Rectal smooth muscle tissue (tissue), 1 donor: ENCODE measurements around the gene PRKD1.
A peak's percentile ranks its signal among the peaks of the same experiment; 100 is the strongest.
"Not testable (repeated sequence)": the region's sequence is repeated elsewhere in the genome, so short reads cannot be mapped to it uniquely, and the experiment has no call there.

Experiments used
- H3K27ac ChIP-seq: one replicate; pipeline ENCODE4 v1.7.0; 2013; ENCODE audit warnings: low read depth, low read length, inconsistent platforms
- H3K27me3 ChIP-seq: one replicate; pipeline ENCODE4 v1.7.0; 2013; ENCODE audit warnings: low read length; ENCODE audit not compliant: control insufficient read depth, insufficient read depth
- H3K36me3 ChIP-seq: one replicate; pipeline ENCODE4 v1.7.0; 2013; ENCODE audit warnings: low read length; ENCODE audit not compliant: control insufficient read depth, insufficient read depth
- H3K4me1 ChIP-seq: one replicate; pipeline ENCODE4 v1.7.0; 2013; ENCODE audit warnings: low read length; ENCODE audit not compliant: control insufficient read depth, insufficient read depth
- H3K4me3 ChIP-seq: one replicate; pipeline ENCODE4 v1.7.0; 2013; ENCODE audit warnings: low read length
- H3K9ac ChIP-seq: one replicate; pipeline ENCODE4 v1.7.0; 2013; ENCODE audit warnings: low read length

PRKD1 gene

DNA sequence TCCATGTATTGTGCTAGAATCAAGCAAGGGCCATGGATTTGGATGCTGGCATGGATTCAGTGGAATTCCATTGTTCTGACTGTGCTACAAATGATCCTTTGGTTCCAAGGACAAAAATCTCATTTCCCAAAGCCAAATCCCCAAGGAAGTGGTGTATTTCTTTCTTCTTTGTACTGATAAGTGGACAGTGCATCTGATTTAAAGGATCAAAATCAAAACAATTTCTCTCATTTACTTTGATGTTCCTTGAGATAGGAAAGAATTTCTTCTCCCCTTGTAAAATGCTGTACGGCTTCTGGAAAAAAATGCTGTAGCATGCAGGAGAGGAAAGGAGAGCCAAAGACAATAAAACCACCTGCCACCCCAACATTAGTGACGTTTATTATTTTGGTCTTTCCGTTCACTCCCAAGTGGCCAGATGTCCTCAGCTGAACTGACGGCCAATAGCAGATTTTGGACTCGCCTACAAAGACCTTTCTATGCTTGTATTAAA is 185.7 kb downstream of the PRKD1 start:
- H3K27me3 ChIP-seq: no peaks in the 10 kb centered on the region
- H3K4me1 ChIP-seq: peaks cover 24% of the 10 kb centered on the region
- H3K4me3 ChIP-seq: no peak overlapping the region
- H3K36me3 ChIP-seq: no peaks in the 10 kb centered on the region
- H3K27ac ChIP-seq: peak overlapping the region; percentile 57
- H3K9ac ChIP-seq: no peak overlapping the region

DNA sequence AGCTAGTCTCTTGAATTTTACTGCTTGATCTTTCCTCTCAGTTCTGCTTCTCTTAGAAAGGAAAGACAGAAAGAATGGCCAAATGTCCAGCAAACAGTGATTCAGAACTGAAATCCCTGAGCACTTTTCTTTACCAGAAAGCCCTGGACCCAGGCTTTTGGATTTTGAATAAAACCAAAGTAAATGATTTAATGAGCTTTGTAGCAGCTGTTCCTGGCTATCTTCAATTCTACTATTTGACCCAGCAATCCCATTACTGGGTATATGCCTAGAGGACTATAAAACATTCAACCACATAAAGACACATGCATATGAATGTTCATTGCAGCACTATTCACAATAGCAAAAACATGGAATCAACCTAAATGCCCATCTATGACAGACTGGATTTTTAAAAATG is 187.2 kb downstream of the PRKD1 start:
- peaks cover 26% of the 10 kb centered on the region for H3K4me1 ChIP-seq
- no peak overlapping the region for H3K27ac ChIP-seq
- no peak overlapping the region for H3K4me3 ChIP-seq
- H3K9ac ChIP-seq: no peak overlapping the region
- no peaks in the 10 kb centered on the region for H3K36me3 ChIP-seq
- H3K27me3 ChIP-seq: no peaks in the 10 kb centered on the region

DNA sequence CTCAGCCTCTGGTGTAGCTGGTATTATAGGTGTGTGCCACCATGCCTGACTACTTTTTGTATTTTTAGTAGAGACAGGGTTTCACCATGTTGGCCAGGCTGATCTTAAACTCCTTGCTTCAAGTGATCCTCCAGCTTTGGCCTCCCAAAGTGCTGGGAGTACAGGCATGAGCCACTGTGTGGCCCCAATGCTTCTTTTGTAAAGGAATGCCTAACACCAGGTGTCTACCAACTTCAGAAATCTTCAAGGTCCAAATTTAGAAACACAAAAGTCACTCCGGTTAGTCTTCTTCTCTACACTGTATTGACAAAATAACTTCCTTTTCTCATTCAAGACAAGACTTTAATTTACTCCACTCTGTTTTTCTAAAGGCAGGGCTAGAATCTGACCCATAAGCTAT is 188.7 kb downstream of the PRKD1 start:
- H3K27me3 ChIP-seq: no peaks in the 10 kb centered on the region
- no peak overlapping the region for H3K4me3 ChIP-seq
- H3K4me1 ChIP-seq: peaks cover 25% of the 10 kb centered on the region
- no peak overlapping the region for H3K27ac ChIP-seq
- H3K9ac ChIP-seq: no peak overlapping the region
- H3K36me3 ChIP-seq: no peaks in the 10 kb centered on the region

DNA sequence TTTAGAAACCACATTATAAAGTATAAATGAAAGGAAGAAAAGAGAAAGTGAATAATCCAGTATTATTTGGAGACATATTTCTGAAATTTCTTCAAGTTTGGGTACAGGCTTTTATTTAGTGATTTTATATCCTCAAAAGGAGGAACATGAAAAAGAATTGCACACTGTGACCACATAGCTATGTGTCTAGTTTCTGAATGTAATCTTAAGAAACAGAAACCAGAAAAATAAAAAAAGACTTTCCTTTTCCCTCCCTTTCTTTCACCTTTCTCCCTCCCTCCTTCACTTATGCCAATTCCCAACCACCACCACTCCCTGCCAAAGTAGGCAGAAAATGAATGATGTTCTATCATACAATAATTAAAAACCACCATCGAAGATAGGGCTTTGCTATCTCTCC is 189.6 kb downstream of the PRKD1 start:
- H3K4me1 ChIP-seq: peaks cover 19% of the 10 kb centered on the region
- H3K27ac ChIP-seq: no peak overlapping the region
- H3K36me3 ChIP-seq: no peaks in the 10 kb centered on the region
- no peaks in the 10 kb centered on the region for H3K27me3 ChIP-seq
- H3K9ac ChIP-seq: no peak overlapping the region
- H3K4me3 ChIP-seq: no peak overlapping the region

DNA sequence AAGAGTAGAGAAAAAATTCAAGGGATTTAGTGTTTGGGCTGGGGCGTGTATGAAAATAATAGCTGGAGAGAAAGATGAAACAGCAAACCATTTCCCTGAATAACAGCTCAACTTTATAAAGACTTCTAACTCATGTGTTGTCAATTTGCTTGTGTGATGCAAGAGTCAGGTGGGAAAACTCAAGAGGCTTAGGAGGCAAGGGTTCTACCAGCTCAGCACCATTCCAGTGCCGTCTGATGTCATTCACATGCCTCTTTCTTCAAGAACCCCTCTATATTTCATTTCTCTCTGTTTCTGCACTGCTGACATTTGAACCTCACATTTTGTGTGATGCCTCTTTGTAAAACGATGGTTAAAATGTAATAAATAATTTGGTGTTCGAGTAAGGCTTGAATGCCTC is 192.2 kb downstream of the PRKD1 start:
- Histone ChIP-seq H3K27me3 (no peaks in the 10 kb centered on the region), H3K4me3 (no peak overlapping the region), H3K9ac (no peak overlapping the region), H3K36me3 (no peaks in the 10 kb centered on the region), H3K27ac (no peak overlapping the region), H3K4me1 (peaks cover 3% of the 10 kb centered on the region)

DNA sequence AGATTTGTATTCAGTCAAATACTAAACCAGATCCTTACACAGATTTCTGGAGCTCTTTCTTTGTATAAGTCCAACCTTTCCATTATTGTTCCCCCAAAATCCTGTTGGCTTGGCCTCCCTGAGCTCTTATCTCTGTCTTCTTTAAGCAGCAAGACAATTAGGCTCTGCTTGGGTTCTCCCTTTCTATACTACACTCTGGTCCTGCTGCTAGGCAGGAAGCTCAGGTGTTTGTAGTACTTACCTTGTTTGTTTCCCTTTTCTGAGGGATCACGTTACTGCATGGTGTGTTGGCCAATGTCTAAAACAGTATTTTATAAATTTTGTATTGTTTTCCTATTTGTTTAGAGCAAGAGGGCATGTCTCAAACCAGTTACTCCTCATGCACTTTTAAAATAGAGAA is 192.9 kb downstream of the PRKD1 start:
- Histone ChIP-seq H3K27me3 (no peaks in the 10 kb centered on the region), H3K4me1 (peaks cover 3% of the 10 kb centered on the region), H3K27ac (no peak overlapping the region), H3K4me3 (no peak overlapping the region), H3K36me3 (no peaks in the 10 kb centered on the region), H3K9ac (no peak overlapping the region)

DNA sequence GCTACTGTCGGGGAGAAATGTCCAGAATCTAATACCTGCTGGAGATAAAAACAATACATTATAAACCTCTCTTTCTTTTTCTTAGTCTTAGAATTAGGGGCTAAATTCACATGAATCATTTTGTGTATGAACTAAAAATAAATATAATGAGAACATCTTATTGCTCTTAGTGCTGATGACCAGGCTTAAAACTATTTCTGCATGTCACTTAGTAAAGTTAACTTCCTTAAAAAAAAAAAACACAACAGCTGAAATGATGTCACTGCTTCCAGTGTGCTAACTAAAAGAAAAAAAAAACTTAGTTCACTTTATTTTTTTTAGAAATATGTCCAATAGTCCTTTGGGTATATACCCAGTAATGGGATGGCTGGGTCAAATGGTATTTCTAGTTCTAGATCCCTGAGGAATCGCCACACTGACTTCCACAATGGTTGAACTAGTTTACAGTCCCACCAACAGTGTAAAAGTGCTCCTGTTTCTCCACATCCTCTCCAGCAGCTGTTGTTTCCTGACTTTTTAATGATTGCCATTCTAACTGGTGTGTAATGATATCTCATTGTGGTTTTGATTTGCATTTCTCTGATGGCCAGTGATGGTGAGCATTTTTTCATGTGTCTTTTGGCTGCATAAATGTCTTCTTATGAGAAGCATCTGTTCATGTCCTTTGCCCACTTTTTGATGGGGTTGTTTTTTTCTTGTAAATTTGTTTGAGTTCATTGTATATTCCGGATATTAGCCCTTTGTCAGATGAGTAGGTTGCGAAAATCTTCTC is 200.9 kb downstream of the PRKD1 start:
- H3K27me3 ChIP-seq: not testable (repeated sequence)

DNA sequence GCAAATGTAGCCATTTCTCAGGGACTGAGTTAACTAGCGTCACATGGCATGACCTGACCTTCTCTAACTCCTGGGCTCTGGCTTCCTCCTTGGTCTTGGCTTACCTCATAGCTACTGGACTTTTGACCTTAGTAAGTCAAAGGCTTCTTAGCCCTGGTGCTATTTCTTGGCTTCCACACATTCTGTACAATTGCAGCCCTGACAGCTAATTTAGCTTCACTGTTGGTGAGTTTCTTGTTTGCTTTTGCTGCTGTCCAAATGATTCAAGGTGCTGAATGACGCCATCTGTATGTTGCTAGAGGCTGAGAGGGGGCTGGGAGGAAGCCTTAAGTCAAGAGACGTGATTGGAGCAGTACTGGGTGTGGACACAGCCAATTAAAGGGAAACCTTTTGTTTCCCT is 202.7 kb downstream of the PRKD1 start:
- Histone ChIP-seq H3K36me3 (no peaks in the 10 kb centered on the region), H3K4me1 (peaks cover 12% of the 10 kb centered on the region), H3K4me3 (no peak overlapping the region), H3K9ac (no peak overlapping the region), H3K27ac (no peak overlapping the region), H3K27me3 (no peaks in the 10 kb centered on the region)

More for the DNA sequence above, 200.9 kb downstream of the PRKD1 start:
- H3K36me3 ChIP-seq, H3K4me3 ChIP-seq, H3K9ac ChIP-seq, H3K27ac ChIP-seq: not testable (repeated sequence)
- H3K4me1 ChIP-seq: peaks cover 12% of the 10 kb centered on the region

DNA sequence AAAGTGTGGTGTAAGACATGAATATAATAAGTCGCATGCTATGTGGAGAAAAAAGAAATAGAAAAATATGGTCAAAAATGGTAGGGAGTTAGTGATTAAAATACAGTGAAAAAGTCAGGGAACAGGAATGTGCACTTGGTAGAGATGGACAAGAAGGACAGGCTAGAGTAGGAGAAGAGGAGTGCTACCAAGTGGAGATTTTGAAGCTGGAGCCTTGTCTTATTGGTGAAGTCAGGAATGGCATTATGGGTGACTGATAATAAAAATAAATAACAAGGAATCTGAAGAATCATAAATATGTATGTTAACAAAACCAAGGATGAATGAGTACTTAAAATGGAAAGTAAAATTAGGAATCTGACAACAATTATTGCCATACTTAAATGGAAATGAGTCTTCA is 204.8 kb downstream of the PRKD1 start:
- Histone ChIP-seq H3K36me3 (no peaks in the 10 kb centered on the region), H3K27ac (no peak overlapping the region), H3K4me1 (peaks cover 12% of the 10 kb centered on the region), H3K27me3 (no peaks in the 10 kb centered on the region), H3K9ac (no peak overlapping the region), H3K4me3 (no peak overlapping the region)

DNA sequence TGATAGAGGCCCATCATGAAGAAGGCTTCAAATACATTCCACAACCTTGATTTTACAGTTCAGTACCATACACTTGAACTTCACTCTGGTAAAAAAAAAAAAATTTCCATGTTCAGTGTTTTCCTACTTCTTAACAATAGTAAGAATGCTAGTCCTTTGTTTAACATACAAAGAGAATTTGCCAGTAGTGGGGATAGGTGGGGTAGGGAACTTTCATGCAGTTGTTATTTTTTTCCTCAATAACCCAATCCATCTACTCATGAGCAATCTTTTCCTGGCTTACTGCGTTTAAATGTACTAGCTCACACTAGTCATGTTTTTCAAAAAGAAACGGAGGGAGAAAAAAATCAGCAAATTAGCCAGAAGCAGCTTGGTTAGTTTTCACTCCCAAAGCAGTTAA is 206.1 kb downstream of the PRKD1 start:
- no peak overlapping the region for H3K9ac ChIP-seq
- H3K4me3 ChIP-seq: no peak overlapping the region
- no peaks in the 10 kb centered on the region for H3K27me3 ChIP-seq
- no peaks in the 10 kb centered on the region for H3K36me3 ChIP-seq
- no peak overlapping the region for H3K27ac ChIP-seq
- peaks cover 12% of the 10 kb centered on the region for H3K4me1 ChIP-seq

DNA sequence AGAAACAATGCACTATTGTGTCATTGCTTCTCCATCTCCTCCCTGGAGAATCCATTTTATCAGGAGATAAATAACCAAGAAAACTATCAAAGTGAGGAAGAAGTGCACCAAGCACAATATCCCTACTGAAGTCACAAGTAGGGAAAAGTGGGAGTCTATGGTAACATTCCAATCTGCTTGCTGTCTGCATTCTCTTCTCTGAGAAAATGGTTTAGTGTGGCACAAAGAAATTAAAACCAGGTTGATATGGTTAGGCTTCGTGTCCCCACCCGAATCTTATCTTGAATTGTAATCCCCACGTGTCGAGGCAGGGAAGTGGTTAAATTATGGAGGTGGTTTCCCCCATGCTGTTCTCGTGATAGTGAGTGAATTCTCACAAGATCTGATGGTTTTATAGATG is 209.7 kb downstream of the PRKD1 start:
- H3K27me3 ChIP-seq: no peaks in the 10 kb centered on the region
- H3K4me3 ChIP-seq: no peak overlapping the region
- no peaks in the 10 kb centered on the region for H3K36me3 ChIP-seq
- H3K27ac ChIP-seq: no peak overlapping the region
- no peaks in the 10 kb centered on the region for H3K4me1 ChIP-seq
- no peak overlapping the region for H3K9ac ChIP-seq

DNA sequence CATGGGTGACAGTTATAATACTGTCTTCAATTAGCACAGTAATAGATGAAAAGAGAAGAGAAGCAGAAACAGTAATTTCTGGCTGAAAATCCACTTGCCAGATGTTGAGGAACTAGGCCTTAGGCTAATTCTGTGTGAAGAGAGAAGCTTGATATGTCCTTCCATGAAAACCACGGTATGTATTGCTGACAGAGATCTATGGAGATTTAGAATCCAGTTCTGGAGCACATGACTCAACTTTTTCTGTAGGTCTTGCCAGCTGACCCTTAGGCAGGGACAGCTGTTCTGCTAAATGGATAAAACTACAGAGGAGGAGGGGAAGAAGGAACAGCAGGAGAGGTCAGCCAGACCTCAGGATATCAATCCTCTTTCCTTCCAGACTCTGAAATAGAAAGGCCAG is 211.5 kb downstream of the PRKD1 start:
- no peak overlapping the region for H3K4me3 ChIP-seq
- H3K36me3 ChIP-seq: no peaks in the 10 kb centered on the region
- H3K27me3 ChIP-seq: no peaks in the 10 kb centered on the region
- no peak overlapping the region for H3K27ac ChIP-seq
- no peak overlapping the region for H3K9ac ChIP-seq
- no peaks in the 10 kb centered on the region for H3K4me1 ChIP-seq

DNA sequence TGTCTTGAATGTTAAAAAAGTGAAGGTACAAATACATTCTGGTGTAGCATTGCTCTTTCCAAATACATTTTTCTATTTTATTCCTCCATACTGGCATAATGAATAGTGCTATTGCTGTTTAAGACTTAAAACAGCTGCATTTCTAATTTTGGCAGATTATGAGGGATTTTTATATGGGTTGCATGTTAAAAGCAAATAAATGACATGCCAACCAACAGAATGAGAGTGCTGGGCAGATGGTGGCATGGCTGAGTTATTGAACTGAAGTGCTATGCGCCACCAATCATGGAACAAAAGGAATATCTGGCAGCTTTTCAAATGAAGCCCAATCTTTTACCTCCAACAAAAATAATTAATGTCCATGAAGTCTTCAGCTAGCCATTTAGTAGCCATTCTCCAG is 215.0 kb downstream of the PRKD1 start:
- Histone ChIP-seq H3K27ac (no peak overlapping the region), H3K4me3 (no peak overlapping the region), H3K9ac (no peak overlapping the region), H3K27me3 (no peaks in the 10 kb centered on the region), H3K36me3 (no peaks in the 10 kb centered on the region), H3K4me1 (no peaks in the 10 kb centered on the region)
